DOHH2 (cell line): ENCODE measurements around the gene ADK.

Source experiments
- EZH2phosphoT487 ChIP-seq: fragments of 200-600 bp; sonication (generic); IDR thresholded peaks from 2 replicates; pipeline ENCODE4 v1.6.1; 2017; ENCODE audit warnings: borderline replicate concordance, mild to moderate bottlenecking, antibody characterized with exemption, low read length, moderate library complexity, mixed read lengths
- TF ChIP-seq, protein P1 (sequence below): fragments of 200-600 bp; sonication (generic); IDR thresholded peaks from one replicate; pipeline ENCODE4 v1.5.1; 2014; ENCODE audit warnings: antibody characterized with exemption, mild to moderate bottlenecking, low read depth, low read length; ENCODE audit not compliant: poor library complexity, severe bottlenecking

DNA sequence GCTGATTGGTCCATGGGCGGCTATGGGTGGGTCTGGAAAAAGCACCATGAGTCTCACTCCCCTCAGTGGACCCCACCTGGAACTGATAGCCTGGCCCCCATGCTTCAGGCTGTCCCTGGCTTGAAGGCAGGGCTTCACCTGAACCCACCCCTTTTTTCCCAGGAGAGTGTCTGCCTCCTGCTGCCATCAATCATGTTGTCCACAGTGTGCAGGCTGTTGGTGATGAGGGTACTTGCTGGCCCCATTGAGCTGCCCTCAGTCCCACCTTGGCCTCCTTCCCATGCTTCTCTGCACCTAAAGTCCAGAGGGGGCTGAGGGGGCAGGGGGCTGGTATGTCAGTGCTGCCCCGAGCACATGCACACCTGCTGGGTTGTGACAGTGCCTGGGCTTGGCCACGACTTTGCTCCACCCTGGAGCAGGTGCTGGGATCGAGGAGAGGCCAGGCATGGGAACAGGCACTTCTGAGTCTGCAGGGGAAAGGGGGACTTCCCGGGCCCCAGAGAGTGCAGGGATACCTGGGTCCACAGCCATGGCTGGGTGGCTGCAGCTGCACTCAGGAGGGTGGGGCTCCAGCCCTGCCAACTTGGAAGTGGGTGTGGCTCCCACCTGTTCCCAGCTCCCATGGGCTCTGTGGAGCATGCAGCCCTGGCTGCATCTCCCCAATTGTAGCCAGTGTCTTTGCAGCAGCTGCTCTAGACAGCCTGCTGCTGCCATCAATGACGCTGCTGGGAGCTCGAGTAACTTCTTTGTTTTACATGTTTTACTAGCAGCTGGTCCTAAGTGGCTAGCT lies 56.9 kb downstream of the ADK start:
- TF ChIP-seq, protein P1, sequence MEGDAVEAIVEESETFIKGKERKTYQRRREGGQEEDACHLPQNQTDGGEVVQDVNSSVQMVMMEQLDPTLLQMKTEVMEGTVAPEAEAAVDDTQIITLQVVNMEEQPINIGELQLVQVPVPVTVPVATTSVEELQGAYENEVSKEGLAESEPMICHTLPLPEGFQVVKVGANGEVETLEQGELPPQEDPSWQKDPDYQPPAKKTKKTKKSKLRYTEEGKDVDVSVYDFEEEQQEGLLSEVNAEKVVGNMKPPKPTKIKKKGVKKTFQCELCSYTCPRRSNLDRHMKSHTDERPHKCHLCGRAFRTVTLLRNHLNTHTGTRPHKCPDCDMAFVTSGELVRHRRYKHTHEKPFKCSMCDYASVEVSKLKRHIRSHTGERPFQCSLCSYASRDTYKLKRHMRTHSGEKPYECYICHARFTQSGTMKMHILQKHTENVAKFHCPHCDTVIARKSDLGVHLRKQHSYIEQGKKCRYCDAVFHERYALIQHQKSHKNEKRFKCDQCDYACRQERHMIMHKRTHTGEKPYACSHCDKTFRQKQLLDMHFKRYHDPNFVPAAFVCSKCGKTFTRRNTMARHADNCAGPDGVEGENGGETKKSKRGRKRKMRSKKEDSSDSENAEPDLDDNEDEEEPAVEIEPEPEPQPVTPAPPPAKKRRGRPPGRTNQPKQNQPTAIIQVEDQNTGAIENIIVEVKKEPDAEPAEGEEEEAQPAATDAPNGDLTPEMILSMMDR: no peak
- TF ChIP-seq EZH2phosphoT487: no peak
